ENCODE measurements around the gene UBE2H.

DNA sequence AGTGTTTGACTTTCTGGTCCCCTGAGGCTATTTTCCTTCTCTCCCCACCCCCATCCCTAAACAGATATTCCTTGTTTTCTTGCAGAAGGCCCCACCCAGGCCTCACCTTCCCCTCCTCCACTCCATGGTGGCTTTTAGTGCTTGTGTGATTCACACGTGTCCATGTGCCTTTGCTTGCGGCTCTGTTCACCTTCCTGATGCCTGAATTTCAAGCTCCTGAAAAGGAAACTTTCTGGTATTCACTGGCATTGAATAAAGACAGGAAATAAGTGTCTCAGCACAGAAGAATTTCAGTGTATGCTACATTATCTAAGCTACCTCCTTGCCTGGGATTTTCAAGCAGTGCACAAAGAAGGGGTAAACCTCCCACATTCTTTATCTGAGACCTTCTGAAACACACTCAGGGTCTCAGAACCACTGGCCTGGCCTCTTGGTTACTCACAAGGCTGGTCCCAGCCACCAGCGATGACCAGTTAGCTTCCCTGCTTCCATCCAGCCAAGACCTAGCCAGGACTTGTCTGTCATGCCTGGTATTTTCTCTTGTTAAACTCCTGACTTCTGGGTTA lies 17.2 kb upstream of the UBE2H start:
- TF ChIP-seq, protein P1, sequence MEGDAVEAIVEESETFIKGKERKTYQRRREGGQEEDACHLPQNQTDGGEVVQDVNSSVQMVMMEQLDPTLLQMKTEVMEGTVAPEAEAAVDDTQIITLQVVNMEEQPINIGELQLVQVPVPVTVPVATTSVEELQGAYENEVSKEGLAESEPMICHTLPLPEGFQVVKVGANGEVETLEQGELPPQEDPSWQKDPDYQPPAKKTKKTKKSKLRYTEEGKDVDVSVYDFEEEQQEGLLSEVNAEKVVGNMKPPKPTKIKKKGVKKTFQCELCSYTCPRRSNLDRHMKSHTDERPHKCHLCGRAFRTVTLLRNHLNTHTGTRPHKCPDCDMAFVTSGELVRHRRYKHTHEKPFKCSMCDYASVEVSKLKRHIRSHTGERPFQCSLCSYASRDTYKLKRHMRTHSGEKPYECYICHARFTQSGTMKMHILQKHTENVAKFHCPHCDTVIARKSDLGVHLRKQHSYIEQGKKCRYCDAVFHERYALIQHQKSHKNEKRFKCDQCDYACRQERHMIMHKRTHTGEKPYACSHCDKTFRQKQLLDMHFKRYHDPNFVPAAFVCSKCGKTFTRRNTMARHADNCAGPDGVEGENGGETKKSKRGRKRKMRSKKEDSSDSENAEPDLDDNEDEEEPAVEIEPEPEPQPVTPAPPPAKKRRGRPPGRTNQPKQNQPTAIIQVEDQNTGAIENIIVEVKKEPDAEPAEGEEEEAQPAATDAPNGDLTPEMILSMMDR (IDR thresholded peaks at IDR 0.05; ENCODE audit: low read depth, low read length) = no peak
- TF ChIP-seq EZH2phosphoT487 (IDR thresholded peaks at IDR 0.05; ENCODE audit: low read depth) = no peak
